NCI-H345 treated with DMSO at 0.1 percent for 48 hours (cell line): ENCODE measurements around the gene TPSAB1.

ENCODE experiments used
- DNase-seq: peaks from one replicate; lab custom pipeline; 2025; ENCODE audit not compliant: unreplicated experiment; lab: John Stamatoyannopoulos, UW

Gene TPSAB1

DNA sequence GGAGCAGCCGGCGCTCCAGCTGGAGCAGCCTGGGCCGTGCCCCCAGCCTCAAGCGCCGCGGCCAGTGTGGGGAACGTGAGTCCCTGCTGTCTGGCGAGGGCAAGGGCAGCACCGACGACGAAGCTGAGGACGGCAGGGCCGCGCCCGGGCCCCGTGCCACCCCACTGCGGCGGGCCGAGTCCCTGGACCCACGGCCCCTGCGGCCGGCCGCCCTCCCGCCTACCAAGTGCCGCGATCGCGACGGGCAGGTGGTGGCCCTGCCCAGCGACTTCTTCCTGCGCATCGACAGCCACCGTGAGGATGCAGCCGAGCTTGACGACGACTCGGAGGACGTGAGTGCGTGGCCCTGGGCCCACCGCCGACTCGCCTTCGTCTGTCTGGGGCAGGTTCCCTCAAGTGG is 31.4 kb upstream of the TPSAB1 start:
- DNase-seq: no peak

DNA sequence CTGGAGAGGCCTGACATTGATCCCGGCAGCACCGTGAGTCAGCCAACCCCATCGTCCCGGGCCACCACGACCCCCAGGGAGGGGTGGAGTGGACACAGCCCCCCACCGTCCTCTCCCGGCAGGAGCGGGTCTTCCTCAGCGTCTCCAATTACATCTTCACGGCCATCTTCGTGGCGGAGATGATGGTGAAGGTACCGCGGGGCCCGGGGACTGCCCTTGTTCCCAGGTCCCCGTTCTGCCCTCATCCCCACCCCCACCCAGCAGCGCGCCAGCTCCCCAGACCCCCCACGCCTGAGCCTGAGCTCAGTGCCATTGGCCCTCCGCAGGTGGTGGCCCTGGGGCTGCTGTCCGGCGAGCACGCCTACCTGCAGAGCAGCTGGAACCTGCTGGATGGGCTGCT is 30.0 kb upstream of the TPSAB1 start:
- DNase-seq: no peak

DNA sequence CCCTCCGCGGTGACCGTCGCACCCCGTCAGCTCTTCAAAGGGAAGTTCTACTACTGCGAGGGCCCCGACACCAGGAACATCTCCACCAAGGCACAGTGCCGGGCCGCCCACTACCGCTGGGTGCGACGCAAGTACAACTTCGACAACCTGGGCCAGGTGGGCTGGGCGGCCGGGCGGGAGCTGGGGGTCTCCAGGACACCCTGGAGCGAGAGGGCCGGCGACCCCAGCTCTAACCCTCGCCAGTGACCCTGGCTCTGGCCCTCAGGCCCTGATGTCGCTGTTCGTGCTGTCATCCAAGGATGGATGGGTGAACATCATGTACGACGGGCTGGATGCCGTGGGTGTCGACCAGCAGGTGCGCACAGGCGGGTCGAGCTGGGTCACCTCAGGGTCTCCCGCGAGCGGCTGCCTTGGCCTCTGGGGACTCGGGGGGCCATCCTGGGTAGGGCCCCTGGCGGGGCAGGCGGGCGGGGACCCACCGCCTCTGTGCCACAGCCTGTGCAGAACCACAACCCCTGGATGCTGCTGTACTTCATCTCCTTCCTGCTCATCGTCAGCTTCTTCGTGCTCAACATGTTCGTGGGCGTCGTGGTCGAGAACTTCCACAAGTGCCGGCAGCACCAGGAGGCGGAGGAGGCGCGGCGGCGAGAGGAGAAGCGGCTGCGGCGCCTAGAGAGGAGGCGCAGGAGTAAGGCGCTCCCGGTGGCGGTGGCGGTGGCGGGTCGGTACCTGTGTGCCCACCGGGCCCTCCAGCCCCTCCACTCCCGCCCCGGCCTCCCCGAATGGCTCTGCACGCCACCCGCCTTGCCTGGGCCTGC is 28.8 kb upstream of the TPSAB1 start:
- no peak for DNase-seq

DNA sequence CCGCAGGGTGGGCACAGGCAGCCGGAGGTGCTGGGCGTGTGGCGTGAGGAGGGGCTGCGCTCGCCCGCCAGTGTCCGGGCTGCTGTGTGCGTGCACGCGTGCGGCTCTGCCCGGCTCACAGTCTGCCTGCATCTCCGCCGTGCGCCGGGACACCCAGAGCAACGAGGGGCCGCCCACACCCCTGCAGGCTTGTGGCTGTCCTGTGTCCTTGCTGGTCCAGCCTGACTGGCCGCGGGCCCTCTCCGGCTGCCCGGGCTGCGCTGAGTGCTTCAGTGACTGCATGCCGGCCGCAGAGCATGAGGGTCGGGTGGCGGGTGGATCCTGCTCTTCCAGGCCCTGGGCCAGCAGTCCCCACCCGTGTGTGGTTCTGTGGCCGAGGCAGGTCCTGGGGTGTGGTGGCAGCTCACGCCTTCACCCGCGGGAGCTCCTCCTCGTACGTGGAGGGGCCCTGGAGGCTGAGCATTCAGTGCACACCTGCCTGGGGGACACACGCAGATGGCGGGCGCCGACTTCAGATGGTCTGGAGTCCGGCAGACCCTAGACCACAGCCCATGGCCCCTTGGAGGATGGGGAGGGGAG is 27.8 kb upstream of the TPSAB1 start:
- no peak for DNase-seq

DNA sequence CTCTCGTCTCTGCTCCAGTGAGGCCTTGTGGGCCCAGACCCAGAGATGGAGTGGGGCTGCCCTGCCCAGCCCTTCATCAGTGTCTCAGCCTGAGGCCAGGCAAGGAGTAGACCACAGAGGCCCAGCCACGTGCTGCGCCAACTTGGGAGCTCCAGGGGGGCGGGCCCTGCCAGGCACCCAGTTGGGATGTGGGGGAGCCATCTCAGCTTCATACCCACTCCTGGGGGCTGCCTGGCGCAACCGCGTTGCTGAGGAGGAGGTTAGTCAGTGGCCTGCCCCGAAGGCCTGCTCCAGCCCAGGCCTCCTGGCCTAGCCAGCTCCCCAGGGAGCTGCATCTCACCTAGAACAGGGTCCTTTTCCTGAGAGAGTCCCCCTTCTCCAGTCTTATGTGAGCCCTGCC is 27.3 kb upstream of the TPSAB1 start:
- DNase-seq: no peak

DNA sequence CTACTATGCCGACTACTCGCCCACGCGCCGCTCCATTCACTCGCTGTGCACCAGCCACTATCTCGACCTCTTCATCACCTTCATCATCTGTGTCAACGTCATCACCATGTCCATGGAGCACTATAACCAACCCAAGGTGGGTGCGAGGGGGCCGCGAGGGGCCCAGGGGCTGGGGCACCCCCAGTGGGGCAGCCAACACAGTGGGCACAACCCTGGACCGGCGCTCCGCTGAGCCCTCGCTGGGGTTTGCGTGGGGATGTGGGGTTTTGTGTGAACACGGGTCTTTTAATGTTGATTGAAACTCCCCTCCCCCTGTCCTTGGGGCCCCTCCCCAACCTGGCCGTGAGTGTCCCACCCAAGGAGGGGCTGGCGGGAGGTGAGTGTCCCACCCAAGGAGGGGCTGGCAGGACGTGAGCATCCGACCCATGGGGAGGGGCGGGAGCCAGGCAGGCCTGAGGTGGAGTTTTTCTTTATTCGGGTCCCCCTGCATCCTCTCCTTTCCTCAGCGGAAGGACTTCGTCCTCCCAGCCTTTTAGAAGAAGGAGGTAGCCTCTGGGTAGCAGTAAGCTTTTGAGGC is 26.6 kb upstream of the TPSAB1 start:
- DNase-seq: no peak

DNA sequence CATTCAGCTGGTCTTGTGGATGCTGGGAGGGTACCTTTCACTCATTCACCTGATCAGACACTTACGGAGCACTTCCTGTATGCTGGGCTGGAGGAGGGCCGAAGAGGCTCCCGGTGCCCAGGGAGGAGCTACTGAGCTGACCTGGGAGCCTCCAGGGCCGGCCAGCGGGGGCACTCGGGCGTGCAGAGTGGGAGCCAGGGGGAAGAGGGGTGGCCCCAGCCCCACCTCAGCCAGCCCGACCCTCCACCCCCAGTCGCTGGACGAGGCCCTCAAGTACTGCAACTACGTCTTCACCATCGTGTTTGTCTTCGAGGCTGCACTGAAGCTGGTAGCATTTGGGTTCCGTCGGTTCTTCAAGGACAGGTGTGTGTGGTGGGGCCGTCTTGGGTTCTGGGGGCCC is 25.8 kb upstream of the TPSAB1 start:
- DNase-seq: no peak

DNA sequence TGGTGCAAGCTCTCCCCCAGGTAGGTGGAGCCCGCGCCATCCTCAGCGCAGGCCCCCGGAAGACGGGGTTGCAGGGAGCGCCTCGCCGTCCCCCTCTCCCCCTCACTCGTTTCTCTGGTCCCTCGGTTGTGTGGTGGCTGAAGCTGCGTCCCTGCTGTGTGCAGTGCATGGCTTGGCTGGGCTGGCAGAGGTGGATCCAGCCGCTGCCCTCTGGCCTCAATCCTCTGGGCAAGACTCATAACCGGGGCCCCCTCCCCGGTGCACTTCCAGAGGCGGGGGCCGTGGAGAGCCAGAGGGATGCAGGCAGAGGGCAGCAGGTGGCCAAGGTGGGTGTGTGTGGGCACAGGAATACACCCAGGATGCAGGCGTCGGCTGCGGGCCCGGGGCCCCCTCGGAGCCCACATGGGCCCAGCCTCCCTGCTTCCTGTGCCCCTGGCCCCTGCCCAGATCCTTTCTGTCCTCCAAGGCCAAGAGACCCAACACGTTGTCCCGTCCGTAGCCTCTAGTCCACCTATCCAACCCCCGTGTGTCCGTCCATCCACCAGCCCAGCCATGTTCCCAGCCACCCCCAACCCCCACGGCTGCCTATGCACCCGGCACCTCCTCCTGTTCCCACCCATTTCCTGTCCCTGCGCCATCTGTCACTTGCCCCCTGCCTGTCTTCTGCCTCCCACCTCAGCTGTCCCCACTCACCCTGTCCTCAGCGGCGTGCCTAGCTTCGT is 24.8 kb upstream of the TPSAB1 start:
- no peak for DNase-seq

DNA sequence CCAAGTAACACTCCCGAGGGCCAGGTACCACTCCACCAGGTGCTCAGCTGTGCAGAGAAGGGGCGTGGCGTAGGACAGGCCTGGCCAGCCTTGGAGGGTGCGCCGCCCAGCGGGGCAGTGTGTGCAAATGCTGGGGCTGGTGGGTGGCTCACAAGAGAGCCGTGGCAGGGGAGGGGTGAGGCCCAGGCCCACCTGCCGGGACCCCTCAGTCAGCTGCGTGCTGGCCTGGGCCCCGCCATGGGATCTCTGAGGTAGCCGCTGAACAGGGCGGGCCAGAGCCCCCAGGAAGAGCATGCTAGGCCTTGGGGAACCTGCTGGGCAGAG is 24.2 kb upstream of the TPSAB1 start:
- DNase-seq: no peak

DNA sequence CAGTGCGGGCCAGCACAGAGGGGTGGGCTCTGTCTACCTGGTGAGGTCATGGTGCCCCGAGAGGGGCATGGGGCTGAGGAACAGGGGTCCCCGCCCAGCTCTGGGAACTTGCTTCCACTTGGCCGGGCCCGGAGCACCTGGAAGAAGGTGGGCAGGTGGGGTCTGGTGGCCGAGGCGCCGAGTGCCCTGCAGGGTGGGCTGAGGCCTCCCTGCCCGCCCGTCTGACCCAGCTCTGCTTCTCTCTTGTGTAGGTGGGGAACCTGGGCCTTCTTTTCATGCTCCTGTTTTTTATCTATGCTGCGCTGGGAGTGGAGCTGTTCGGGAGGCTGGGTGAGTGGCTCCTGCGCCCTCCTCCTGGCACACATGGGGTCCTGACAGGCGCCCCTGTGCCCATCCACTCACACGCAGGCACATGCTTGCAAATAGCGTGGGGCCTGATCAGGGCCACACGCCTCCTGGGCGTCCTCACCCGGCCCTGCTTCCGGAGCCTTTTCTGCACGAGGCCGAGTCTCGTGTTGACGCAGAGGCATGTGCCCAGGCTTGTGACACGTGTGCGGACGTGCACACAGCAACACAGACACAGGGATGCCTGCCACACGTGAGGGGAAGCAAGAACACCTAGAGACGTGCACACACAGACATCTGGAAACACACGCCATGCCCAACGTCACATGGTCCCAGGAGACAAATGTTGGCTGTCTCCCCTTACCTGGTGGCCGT is 23.7 kb upstream of the TPSAB1 start:
- DNase-seq: no peak

DNA sequence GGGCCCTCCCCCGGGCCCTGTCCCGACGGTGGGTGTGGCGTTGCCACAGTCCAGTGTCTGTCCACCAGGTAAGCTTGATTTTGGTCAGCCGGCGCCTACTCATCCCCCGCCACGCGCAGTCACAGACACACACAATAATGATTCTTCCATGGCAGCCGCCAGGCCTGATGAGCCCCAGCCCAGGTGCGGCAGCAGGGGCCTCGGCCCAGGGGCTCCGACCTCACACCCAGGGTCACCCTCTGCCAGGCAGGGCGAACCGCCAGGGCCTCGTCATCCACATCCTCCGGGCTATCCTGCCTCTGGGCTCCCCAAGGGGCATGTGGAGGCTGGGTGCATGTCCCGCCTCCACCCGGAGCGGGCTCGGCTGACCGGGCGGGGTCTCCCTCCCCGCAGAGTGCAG is 23.0 kb upstream of the TPSAB1 start:
- DNase-seq: no peak

DNA sequence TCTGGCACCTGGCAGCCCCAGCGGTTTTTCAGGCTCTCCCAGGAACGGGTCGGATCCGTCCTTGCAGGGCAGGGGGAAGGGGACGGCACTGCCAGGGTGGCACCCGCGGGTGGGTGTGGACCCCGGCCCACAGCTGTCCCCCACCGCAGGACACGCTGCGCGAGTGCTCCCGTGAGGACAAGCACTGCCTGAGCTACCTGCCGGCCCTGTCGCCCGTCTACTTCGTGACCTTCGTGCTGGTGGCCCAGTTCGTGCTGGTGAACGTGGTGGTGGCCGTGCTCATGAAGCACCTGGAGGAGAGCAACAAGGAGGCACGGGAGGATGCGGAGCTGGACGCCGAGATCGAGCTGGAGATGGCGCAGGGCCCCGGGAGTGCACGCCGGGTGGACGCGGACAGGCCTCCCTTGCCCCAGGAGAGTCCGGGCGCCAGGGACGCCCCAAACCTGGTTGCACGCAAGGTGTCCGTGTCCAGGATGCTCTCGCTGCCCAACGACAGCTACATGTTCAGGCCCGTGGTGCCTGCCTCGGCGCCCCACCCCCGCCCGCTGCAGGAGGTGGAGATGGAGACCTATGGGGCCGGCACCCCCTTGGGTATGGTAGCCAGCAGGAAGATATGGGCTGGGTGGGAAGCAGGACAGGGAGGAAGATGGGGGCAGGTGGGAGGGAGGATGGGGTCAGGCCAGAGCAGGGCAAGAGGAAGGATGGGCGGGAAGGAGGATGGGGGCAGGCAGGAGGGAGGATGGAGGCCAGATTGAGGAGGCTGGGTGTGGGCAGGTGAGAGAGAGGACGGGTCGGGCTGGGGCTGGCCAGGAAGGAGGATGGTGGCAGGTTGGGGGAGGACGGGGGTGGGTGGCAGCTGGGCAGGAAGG is 22.2 kb upstream of the TPSAB1 start:
- DNase-seq: no peak

DNA sequence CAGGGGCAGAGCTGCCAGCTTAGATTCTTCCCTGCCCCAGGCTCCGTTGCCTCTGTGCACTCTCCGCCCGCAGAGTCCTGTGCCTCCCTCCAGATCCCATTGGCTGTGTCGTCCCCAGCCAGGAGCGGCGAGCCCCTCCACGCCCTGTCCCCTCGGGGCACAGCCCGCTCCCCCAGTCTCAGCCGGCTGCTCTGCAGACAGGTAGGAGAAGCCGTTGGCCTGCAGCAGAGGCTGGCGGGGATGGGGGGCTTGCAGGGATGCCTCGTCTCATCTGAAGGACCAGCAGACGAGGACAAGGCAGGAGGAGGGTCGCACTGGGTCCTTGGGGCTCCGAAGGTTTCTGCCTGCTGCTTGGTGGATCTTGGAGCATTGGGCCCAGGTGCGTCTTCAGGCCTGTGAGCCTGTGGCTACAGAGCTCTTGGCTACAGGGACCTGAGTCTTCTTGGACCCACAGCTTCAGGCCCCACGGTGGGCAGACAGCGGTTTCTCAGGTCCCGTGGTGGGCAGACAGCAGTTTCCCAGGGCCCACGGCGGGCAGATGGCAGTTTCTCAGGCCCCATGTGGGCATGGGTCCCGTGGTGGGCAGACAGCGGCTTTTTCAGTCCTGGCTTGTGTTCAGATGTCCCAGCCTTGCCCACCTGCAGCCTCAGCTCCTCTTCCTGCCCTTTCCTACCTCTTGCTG is 21.4 kb upstream of the TPSAB1 start:
- DNase-seq: no peak

DNA sequence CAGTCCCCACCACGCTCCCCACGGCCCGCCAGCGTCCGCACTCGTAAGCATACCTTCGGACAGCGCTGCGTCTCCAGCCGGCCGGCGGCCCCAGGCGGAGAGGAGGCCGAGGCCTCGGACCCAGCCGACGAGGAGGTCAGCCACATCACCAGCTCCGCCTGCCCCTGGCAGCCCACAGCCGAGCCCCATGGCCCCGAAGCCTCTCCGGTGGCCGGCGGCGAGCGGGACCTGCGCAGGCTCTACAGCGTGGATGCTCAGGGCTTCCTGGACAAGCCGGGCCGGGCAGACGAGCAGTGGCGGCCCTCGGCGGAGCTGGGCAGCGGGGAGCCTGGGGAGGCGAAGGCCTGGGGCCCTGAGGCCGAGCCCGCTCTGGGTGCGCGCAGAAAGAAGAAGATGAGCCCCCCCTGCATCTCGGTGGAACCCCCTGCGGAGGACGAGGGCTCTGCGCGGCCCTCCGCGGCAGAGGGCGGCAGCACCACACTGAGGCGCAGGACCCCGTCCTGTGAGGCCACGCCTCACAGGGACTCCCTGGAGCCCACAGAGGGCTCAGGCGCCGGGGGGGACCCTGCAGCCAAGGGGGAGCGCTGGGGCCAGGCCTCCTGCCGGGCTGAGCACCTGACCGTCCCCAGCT is 20.3 kb upstream of the TPSAB1 start:
- DNase-seq: no peak

DNA sequence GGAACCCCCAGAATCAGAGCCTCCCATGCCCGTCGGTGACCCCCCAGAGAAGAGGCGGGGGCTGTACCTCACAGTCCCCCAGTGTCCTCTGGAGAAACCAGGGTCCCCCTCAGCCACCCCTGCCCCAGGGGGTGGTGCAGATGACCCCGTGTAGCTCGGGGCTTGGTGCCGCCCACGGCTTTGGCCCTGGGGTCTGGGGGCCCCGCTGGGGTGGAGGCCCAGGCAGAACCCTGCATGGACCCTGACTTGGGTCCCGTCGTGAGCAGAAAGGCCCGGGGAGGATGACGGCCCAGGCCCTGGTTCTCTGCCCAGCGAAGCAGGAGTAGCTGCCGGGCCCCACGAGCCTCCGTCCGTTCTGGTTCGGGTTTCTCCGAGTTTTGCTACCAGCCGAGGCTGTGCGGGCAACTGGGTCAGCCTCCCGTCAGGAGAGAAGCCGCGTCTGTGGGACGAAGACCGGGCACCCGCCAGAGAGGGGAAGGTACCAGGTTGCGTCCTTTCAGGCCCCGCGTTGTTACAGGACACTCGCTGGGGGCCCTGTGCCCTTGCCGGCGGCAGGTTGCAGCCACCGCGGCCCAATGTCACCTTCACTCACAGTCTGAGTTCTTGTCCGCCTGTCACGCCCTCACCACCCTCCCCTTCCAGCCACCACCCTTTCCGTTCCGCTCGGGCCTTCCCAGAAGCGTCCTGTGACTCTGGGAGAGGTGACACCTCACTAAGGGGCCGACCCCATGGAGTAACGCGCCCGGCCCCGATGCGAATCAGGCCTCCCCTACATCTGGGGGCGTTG is 19.5 kb upstream of the TPSAB1 start:
- no peak for DNase-seq

DNA sequence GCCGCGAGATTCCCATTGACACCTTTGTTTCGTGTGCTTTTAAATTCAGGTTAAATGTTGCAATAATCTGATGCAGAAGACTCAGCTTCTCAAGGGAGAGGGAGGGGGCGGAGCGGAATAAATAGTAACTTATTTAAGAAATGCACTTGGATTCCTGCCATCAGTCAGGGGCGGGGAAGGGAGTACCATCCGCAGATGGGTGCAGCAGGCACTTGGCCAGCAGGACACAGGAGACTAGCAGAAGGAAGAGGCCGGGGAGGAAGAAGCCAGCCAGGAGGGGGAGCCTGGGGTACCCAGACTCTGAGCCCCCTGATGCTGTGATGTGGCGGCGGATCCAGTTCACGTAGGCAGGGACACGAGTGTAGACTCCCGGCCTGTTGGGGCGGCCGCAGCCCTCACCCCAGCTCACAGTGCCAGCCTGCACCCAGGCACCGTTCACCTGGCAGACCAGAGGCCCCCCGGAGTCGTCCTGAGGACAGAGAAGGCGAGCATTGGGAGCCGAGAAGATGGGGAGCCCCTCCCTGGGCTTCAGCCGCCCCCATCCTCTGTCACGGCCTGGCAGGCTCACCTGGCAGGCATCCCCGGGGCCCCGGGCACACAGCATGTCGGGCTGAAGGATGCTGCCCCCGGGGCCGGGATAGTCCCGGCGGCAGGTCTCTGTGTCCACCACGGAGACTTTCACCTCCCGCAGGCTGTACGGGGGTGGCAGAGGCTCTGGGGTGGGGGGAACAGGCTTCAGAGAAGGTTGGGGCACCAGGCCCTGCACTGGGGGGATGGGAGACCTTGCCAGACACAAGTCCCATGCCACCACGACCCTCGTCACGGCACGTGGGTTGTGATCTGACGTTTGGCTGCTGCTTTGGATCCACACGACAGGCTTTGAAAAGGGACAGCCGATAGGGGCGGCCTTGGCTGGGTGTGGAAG is 18.6 kb upstream of the TPSAB1 start:
- DNase-seq: no peak

DNA sequence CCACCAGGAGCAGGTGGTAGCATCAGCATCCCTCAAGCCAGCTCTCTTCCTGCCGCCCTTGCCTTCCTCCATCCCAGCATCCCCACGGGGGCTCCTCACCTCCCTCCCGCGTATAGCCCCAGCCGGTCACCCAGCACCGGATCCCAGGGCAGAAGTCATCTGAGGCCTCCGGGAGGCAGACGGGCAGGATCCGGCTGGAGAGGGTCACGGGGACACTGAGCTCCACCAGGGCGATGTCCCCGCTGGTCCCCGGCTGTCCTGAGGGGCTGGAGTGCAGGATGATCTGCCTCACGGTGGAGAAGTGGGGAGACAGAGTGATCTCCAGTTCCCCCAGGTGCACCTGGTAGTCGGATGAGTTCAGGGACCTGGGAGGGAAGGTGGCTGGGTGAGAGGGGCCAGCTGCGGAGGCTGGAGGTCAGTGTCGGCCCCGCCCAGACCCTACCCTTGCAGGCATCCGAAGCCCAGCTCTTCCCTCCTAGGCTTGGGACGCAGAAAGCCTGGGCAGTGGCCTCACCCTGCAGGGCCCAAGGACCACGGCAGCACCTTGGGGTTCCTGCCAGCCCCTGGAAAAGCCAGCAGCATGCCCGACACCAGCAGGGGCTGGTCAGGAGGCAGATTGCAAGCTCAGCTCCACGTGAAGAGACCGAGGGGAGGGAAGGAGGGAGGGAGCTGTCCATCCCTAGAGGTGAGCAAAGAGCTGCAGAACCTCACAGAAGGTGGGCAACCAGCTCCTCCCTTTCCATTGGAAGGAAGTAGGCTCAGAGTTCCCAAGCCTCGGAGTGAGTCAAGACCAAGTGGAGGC is 17.8 kb upstream of the TPSAB1 start:
- DNase-seq: no peak
